Neural progenitor cell (in vitro differentiated cells): ENCODE measurements around the gene SYT5.

ENCODE experiments used
- EZH2 ChIP-seq: fragments of 200-600 bp; sonication (generic); IDR thresholded peaks from 2 replicates; pipeline ENCODE4 v1.6.1; 2017; ENCODE audit warnings: antibody characterized with exemption, mild to moderate bottlenecking, moderate library complexity
- EZH2phosphoT487 ChIP-seq: fragments of 200-600 bp; sonication (generic); IDR thresholded peaks from 2 replicates; pipeline ENCODE4 v1.6.1; 2017; ENCODE audit warnings: antibody characterized with exemption
- TF ChIP-seq, protein P1 (sequence below): fragments of 200-600 bp; sonication (generic); IDR thresholded peaks from 2 replicates; pipeline ENCODE4 v1.5.1; 2017; ENCODE audit warnings: antibody characterized with exemption, mild to moderate bottlenecking

DNA sequence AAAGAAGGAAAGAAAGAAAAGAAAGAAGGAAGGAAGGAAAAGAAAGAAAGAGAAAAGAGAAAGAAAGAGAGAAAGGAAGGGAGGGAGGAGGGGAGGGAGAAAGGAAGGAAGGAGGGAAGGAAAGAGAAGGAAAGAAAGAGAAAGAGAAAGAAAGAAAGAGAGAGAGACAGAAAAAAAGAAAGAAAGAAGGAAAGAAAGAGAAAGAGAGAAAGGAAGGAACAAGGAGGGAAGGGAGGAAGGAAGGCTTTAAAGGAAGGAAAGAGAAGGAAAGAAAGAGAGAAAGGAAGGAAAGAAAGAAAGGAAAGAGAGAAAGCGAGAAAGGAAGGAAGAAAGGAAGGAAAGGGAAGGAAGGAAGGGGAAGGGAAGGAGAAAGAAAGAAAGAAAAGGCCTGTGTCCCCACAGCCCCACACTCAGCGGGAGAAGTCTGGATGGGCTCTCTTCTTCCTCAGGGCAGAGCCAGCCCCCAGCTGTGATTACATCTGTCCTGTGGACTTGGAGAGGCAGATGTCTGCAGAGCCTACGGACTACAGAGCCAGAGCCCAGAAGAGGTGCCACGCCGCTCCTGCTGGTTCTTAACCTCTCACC, 19.6 kb upstream of the SYT5 start:
- TF ChIP-seq, protein P1, sequence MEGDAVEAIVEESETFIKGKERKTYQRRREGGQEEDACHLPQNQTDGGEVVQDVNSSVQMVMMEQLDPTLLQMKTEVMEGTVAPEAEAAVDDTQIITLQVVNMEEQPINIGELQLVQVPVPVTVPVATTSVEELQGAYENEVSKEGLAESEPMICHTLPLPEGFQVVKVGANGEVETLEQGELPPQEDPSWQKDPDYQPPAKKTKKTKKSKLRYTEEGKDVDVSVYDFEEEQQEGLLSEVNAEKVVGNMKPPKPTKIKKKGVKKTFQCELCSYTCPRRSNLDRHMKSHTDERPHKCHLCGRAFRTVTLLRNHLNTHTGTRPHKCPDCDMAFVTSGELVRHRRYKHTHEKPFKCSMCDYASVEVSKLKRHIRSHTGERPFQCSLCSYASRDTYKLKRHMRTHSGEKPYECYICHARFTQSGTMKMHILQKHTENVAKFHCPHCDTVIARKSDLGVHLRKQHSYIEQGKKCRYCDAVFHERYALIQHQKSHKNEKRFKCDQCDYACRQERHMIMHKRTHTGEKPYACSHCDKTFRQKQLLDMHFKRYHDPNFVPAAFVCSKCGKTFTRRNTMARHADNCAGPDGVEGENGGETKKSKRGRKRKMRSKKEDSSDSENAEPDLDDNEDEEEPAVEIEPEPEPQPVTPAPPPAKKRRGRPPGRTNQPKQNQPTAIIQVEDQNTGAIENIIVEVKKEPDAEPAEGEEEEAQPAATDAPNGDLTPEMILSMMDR, result no peak
- TF ChIP-seq EZH2, result no peak
- TF ChIP-seq EZH2phosphoT487, result no peak
